ENCODE measurements around the gene CHPF.

- no peak for TF ChIP-seq CTCF (IDR thresholded peaks at IDR 0.05; ENCODE audit: insufficient read depth, low read depth, low read length)
- no peak for TF ChIP-seq EZH2 (IDR thresholded peaks at IDR 0.05; ENCODE audit: insufficient read depth, low read length)
Observed at GRCh38 chr2:219570924-219571310, 27.3 kb upstream of the CHPF start.

All from astrocyte (in vitro differentiated cells and primary cell).